GM21723 (cell line): Measurements from ENCODE around the gene RPRD1B.

Source experiments
- ATAC-seq: cut with Tn5 transposase; IDR thresholded peaks from one replicate; pipeline ENCODE4 v1.9.1; 2021; ENCODE audit warnings: mild to moderate bottlenecking, moderate library complexity; ENCODE audit not compliant: unreplicated experiment

RPRD1B gene

GRCh38 chr20:38034961-38035360, 1.4 kb downstream of the RPRD1B start:
- no peak for ATAC-seq

DNA sequence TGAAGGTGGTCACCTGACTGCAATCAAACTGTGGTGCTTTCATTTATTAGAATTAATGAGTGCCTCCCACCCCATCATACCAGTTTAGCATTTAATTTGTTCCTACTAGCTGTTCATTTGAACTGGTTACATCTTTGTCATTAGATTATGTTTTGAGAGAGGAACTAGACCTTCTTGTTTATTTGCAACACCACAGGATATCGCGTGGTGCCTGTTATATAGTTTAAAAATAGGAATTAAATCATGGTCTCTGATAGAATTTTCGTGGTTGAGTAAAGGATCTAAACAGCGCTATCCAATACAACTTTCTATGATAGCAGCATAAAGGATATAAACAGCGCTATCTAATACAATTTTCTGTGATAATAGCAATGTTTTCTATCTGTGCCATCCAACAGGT, 2.8 kb downstream of the RPRD1B start:
- ATAC-seq, result no peak

GRCh38 chr20:38040276-38040675, 6.7 kb downstream of the RPRD1B start:
- no peak for ATAC-seq

- no peak for ATAC-seq
Observed at GRCh38 chr20:38043512-38044300, 10.2 kb downstream of the RPRD1B start.

GRCh38 chr20:38044685-38045084, 11.1 kb downstream of the RPRD1B start:
- ATAC-seq, result no peak

- ATAC-seq, result no peak
Observed at GRCh38 chr20:38046572-38046971, 13.0 kb downstream of the RPRD1B start.

- ATAC-seq, result no peak
Observed at GRCh38 chr20:38049800-38050199, 16.3 kb downstream of the RPRD1B start.

GRCh38 chr20:38050686-38051085, 17.1 kb downstream of the RPRD1B start:
- ATAC-seq, result no peak

DNA sequence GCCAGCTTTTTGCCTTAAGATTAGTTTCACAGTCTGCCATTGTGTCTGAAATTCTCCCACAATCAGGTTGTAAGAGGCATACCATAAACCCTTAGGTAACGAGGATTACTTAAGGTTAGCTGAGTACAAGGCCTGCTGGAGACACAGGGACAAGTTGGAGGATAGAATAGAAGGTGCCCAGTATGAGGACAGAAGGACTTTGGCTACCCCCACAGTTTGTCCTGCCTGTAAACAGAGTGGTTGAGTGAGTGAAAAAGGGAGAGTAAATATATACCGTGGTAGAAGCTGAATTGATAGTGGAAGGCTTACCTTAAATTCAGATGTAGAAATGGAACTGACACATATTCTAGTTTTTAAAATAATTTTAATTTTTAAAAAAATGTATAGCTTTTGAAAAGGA, 19.3 kb downstream of the RPRD1B start:
- no peak for ATAC-seq

DNA sequence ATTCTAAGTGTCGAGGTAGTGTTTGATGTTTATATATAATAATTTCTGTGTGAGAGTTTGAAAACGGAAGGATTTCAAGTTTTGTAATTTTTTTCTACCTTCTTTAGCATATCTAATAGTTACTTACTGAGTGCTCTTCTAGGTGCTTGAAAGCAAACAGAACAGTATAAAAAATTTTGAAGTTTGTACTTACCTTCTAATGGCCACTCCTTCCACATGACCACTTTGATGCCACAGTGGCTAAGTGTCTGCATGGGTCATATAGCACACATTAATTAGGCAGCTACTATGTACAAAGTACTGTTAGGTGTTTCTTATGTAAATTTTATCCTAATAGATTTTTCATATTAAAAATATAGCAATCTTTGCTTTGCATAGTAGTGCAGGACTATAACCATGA, 21.1 kb downstream of the RPRD1B start:
- no peak for ATAC-seq

DNA sequence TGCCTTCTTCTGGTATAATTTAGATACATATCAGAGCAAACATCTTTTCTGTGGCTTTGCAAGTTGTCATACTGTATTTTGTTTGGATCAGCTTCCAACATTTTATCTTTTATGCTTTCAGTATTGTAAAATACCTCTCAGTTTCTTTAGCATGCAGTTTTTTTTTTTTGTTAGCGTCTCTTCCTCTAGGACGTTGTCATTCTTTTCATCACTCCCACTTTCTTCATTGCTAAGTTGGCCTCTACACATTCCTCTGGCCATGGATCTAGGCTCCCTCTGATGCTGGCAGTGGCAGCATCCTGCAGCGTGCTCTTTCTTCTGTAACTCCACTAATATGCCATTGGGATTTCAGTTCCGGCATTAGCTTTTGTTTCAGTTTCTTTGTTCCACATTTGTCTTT, 21.7 kb downstream of the RPRD1B start:
- ATAC-seq, result no peak

DNA sequence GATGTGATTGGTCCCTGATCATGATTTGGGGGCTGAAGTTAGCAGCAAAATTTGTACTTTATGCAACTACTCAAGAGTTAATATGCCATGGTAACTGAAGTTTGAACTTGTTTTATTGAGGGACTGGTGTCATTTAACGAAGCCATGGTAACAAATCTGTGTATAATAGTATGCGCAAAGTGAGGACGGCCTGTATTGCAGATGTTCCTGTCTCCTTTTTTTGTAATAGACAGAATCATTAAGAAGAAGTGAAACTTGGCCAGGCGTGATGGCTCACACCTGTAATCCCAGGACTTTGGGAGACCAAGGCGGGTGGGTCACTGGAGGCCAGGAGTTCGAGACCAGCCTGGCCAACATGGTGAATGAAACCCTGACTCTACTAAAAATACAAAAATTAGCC, 22.3 kb downstream of the RPRD1B start:
- ATAC-seq, result no peak

- peak; percentile 61 for ATAC-seq
Observed at GRCh38 chr20:38057351-38057972, 23.9 kb downstream of the RPRD1B start.

DNA sequence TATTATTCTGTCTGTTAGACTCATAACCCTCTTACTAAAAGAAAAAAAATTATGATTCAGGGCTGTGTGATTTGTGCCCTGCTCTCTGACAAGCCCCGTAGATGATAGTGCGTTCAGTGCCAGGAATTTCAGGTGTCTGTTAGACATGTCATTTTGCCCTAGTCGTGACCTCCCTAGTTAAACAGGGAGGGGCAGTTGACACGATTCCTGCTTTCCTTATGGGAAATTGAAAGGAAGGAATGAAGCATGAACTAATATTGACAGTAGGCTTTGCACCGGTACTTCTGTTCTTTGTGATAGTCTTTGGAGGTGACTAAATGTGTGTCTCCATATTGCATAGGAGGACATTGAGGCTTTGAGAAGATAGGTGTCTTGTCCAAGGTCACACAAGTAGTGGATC, 26.3 kb downstream of the RPRD1B start:
- ATAC-seq, result no peak

- ATAC-seq, result no peak
Observed at GRCh38 chr20:38060536-38060935, 27.0 kb downstream of the RPRD1B start.

DNA sequence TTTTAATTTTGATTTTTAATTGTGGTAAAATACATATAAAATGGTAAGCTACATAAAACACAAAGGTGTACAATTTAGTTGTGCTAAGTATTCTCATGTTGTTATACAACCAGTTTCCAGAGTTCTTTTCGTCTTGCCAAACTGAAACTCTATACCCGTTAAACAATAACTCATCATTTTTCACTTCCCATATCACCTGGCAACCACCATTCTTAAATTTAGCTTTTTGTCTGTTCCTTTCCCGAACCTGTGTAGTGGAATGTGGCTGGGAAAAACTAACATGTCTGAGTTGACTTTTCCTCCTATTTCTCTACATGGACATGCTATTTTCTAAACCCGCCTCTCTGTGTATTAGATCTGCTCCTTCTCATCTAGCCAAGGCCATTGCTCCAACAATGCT, 27.6 kb downstream of the RPRD1B start:
- ATAC-seq, result peak; percentile 56

GRCh38 chr20:38062890-38063289, 29.3 kb downstream of the RPRD1B start:
- ATAC-seq, result no peak

GRCh38 chr20:38063911-38064530, 30.5 kb downstream of the RPRD1B start:
- peak; percentile 61 for ATAC-seq

DNA sequence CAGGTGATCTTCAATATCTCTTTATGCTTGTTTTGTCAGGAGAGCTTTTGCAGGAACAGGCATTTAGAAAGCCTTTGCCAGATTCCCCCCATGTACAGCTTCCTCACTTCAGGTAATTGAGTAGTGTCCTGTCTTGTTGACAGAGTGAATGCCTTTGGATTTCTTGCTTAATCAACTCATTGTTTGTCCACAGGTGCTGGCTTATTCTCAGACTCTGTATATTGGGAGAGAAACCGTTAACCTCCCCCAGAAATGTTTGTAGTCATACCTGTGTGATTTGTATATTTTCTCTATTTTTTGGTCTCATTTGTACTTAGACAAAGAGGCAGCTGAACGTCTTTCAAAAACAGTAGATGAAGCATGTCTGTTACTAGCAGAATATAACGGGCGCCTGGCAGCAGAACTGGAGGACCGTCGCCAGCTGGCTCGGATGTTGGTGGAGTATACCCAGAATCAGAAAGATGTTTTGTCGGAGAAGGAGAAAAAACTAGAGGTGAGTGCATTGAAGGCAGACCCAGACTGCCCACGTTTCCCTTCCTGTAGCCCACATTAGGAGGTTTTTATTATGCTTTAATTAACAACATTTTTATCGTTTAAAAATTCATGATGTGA, 32.3 kb downstream of the RPRD1B start:
- ATAC-seq, result no peak

GRCh38 chr20:38066969-38067716, 33.6 kb downstream of the RPRD1B start:
- no peak for ATAC-seq
